Measurements from ENCODE around the gene SPATS1. TPM values are rescaled to one million over a fixed set of nuclear protein-coding genes. Genes with fewer than 3 reads are reported as not detected.

Gene SPATS1
- total RNA-seq, 1 experiment from 2014 or later = not detected

DNA sequence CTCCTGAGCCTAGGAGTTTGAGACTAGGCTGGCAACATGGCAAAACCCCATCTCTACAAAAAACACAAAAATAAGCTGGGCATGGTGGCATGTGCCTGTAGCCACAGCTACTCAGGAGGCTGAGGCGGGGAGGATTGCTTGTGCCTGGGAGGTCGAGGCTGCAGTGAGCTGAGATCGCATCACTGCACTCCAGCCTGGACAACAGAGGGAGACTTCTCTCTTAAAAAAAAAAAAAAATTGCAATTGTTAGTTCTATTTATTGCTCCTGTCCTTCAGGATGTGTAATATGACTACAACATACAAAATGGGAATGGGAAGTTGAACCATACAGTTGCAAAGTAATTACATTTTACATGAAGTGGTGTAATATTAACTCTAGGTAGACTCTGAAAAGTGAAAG, 21.2 kb upstream of the SPATS1 start:
- ChIA-PET POLR2A (interaction anchor here (0.7 kb wide), 1 partner anchor 30 kb away, joined by 6 read pairs; no protein-coding TSS in a partner anchor), CTCF (no interaction called here)
- DNase-seq (ENCODE audit: low read depth, low spot score) = no peak
- in situ Hi-C loops (cut with HindIII; ENCODE audit: low pct_unique_long_range_greater_than_20kb, low sequenced_read_pairs) (no loop called here), intact Hi-C loops (cut with micrococcal nuclease; ENCODE audit: unreplicated experiment) (no loop called here)
- H3K36me3 ChIP-seq (ENCODE audit: control insufficient read depth, insufficient read depth, low read length) = no peaks in the 10 kb centered on the region
- no peak for ATAC-seq
- H3K4me1 ChIP-seq (ENCODE audit: control insufficient read depth, insufficient read depth, low read length) = no peaks in the 10 kb centered on the region
- TF ChIP-seq SIN3A (IDR thresholded peaks at IDR 0.05; ENCODE audit: borderline replicate concordance, insufficient read depth, low read depth, low read length) (no peak), TCF7L2 (IDR thresholded peaks at IDR 0.05; ENCODE audit: low read depth, low read length) (no peak), POLR2AphosphoS5 (IDR thresholded peaks at IDR 0.05; ENCODE audit: low read depth, low read length) (no peak)
- TF ChIP-seq, protein P1, sequence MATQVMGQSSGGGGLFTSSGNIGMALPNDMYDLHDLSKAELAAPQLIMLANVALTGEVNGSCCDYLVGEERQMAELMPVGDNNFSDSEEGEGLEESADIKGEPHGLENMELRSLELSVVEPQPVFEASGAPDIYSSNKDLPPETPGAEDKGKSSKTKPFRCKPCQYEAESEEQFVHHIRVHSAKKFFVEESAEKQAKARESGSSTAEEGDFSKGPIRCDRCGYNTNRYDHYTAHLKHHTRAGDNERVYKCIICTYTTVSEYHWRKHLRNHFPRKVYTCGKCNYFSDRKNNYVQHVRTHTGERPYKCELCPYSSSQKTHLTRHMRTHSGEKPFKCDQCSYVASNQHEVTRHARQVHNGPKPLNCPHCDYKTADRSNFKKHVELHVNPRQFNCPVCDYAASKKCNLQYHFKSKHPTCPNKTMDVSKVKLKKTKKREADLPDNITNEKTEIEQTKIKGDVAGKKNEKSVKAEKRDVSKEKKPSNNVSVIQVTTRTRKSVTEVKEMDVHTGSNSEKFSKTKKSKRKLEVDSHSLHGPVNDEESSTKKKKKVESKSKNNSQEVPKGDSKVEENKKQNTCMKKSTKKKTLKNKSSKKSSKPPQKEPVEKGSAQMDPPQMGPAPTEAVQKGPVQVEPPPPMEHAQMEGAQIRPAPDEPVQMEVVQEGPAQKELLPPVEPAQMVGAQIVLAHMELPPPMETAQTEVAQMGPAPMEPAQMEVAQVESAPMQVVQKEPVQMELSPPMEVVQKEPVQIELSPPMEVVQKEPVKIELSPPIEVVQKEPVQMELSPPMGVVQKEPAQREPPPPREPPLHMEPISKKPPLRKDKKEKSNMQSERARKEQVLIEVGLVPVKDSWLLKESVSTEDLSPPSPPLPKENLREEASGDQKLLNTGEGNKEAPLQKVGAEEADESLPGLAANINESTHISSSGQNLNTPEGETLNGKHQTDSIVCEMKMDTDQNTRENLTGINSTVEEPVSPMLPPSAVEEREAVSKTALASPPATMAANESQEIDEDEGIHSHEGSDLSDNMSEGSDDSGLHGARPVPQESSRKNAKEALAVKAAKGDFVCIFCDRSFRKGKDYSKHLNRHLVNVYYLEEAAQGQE (IDR thresholded peaks at IDR 0.05; ENCODE audit: insufficient read depth in 1 of 2, low read depth in 2 of 2, low read length in 1 of 2) = no peak
- H3K9me3 ChIP-seq (ENCODE audit: control insufficient read depth, insufficient read depth, low read depth, low read length) = no peaks in the 10 kb centered on the region
- BruUV-seq (replicated peaks) = no TSS peak
- H3K27ac ChIP-seq (ENCODE audit: low read length) = no peak overlapping the region
- H3K4me3 ChIP-seq (ENCODE audit: low read depth in 2 of 2, low read length in 2 of 2) = no peak overlapping the region
- peaks cover 14% of the 10 kb centered on the region for H3K27me3 ChIP-seq (ENCODE audit: control insufficient read depth, insufficient read depth, low read length)

DNA sequence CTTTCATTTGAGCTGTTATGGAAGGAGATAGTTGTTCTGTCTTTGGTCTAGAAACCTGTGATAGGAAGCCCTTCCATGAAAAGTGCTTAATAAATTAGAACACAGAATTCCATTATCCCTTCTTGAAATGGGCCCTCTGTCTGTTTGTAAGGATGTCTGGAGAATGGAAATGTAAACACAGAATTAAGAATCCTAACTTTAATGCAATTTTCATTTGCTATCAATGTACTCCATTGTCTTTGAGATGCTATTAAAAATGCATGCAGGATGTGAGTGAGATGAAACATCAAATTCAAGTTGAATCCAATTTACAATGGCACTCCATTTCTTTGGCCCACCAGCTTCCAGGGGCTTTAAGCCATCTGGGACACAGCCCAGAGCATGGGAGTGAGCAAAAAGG, 15.4 kb upstream of the SPATS1 start:
- intact Hi-C loops (cut with micrococcal nuclease; ENCODE audit: unreplicated experiment) = no loop called here
- BruUV-seq (replicated peaks) = no TSS peak
- Histone ChIP-seq H3K9me3 (ENCODE audit: control insufficient read depth, insufficient read depth, low read depth, low read length) (no peaks in the 10 kb centered on the region), H3K4me3 (ENCODE audit: low read depth in 2 of 2, low read length in 2 of 2) (no peak overlapping the region), H3K27ac (ENCODE audit: low read length) (no peak overlapping the region), H3K4me1 (ENCODE audit: control insufficient read depth, insufficient read depth, low read length) (no peaks in the 10 kb centered on the region), H3K36me3 (ENCODE audit: control insufficient read depth, insufficient read depth, low read length) (no peaks in the 10 kb centered on the region), H3K27me3 (ENCODE audit: control insufficient read depth, insufficient read depth, low read length) (peaks cover 4% of the 10 kb centered on the region; the same call in 1 of the 2 replicates)
- in situ Hi-C loops (cut with HindIII; ENCODE audit: low pct_unique_long_range_greater_than_20kb, low sequenced_read_pairs) = no loop called here
- ATAC-seq = no peak
- DNase-seq (ENCODE audit: low read depth, low spot score) = no peak
- CTCF ChIA-PET = no interaction called here
- POLR2A ChIA-PET = no interaction called here
- TF ChIP-seq POLR2AphosphoS5 (IDR thresholded peaks at IDR 0.05; ENCODE audit: low read depth, low read length) (no peak), SIN3A (IDR thresholded peaks at IDR 0.05; ENCODE audit: borderline replicate concordance, insufficient read depth, low read depth, low read length) (no peak), TCF7L2 (IDR thresholded peaks at IDR 0.05; ENCODE audit: low read depth, low read length) (no peak)
- TF ChIP-seq, protein P1 (IDR thresholded peaks at IDR 0.05; ENCODE audit: insufficient read depth in 1 of 2, low read depth in 2 of 2, low read length in 1 of 2) = no peak
- TF ChIP-seq, protein P2, sequence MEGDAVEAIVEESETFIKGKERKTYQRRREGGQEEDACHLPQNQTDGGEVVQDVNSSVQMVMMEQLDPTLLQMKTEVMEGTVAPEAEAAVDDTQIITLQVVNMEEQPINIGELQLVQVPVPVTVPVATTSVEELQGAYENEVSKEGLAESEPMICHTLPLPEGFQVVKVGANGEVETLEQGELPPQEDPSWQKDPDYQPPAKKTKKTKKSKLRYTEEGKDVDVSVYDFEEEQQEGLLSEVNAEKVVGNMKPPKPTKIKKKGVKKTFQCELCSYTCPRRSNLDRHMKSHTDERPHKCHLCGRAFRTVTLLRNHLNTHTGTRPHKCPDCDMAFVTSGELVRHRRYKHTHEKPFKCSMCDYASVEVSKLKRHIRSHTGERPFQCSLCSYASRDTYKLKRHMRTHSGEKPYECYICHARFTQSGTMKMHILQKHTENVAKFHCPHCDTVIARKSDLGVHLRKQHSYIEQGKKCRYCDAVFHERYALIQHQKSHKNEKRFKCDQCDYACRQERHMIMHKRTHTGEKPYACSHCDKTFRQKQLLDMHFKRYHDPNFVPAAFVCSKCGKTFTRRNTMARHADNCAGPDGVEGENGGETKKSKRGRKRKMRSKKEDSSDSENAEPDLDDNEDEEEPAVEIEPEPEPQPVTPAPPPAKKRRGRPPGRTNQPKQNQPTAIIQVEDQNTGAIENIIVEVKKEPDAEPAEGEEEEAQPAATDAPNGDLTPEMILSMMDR (IDR thresholded peaks at IDR 0.05) = no peak

Data from Panc1 (cell line).